Chondrocyte (in vitro differentiated cells): ENCODE measurements around the gene PRDM7. TPM values are rescaled to one million over a fixed set of nuclear protein-coding genes. Genes with fewer than 3 reads are reported as not detected.
A peak's percentile ranks its signal among the peaks of the same experiment; 100 is the strongest.

ENCODE experiments used
- DNase-seq: peaks from one replicate; pipeline ENCODE4 v3.0.0; 2021; ENCODE audit warnings: mixed read lengths, low spot score
- H3K27ac Mint-ChIP-seq: one replicate; pipeline ENCODE4 v1.8.0; 2021; ENCODE audit warnings: mild to moderate bottlenecking, moderate library complexity, mixed read lengths; ENCODE audit not compliant: unreplicated experiment
- H3K27me3 Mint-ChIP-seq: 2 replicates; pipeline ENCODE4 v1.8.0; 2021; ENCODE audit warnings: low read depth, mixed read lengths
- H3K36me3 Mint-ChIP-seq: 2 replicates; pipeline ENCODE4 v1.8.0; 2021; ENCODE audit warnings: low read depth, mixed read lengths
- H3K4me1 Mint-ChIP-seq: 2 replicates; pipeline ENCODE4 v1.8.0; 2021; ENCODE audit warnings: low read depth, mild to moderate bottlenecking, mixed read lengths
- H3K4me3 Mint-ChIP-seq: one replicate; pipeline ENCODE4 v1.8.0; 2021; ENCODE audit warnings: mild to moderate bottlenecking, moderate library complexity, mixed read lengths; ENCODE audit not compliant: unreplicated experiment
- H3K9me3 Mint-ChIP-seq: 2 replicates; pipeline ENCODE4 v1.8.0; 2021; ENCODE audit warnings: low read depth, mixed read lengths
- total RNA-seq: library from RNA; stranded (reverse); gene quantifications from 3 replicates; pipeline ENCODE4 v1.2.1, GENCODE V29; 2021
- TF ChIP-seq, protein P1 (sequence below): fragments of 200-600 bp; sonication (generic); IDR thresholded peaks from 2 replicates; pipeline ENCODE4 v1.5.0; 2021; ENCODE audit warnings: antibody characterized with exemption, mild to moderate bottlenecking, moderate library complexity

Gene PRDM7
- total RNA-seq, 1 donor from 2014 or later: not detected

DNA sequence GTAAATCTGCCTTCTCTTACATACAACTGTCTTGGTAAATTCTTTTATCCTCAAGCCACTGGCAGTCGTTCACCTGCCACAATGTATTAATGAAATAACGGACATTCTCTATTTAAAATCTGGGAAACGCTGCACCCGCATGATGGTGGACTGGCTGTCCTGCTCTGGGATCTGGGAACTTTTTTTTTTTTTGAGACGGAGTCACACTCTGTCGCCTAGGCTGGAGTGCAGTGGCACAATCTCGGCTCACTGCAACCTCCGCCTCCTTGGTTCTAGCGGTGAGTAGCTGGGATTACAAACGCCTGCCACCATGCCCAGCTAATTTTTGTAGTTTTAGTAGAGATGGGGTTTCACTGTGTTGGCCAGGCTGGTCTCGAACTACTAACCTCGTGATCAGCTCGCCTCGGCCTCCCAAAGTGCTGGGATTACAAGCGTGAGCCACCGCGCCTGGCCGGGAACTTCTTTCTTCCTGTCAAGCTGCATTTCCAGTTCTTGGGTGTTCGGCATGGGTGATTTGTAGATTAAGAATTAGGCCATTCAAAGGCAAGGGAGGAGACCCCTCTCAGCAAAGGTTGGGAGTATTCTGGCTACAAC lies 28.3 kb downstream of the PRDM7 start:
- Mint-ChIP-seq H3K9me3 (peaks cover 8% of the 10 kb centered on the region), H3K27me3 (no peaks in the 10 kb centered on the region), H3K27ac (no peak overlapping the region), H3K4me3 (no peak overlapping the region), H3K36me3 (peaks cover 2% of the 10 kb centered on the region), H3K4me1 (peaks cover 14% of the 10 kb centered on the region)
- no peak for DNase-seq
- TF ChIP-seq, protein P1, sequence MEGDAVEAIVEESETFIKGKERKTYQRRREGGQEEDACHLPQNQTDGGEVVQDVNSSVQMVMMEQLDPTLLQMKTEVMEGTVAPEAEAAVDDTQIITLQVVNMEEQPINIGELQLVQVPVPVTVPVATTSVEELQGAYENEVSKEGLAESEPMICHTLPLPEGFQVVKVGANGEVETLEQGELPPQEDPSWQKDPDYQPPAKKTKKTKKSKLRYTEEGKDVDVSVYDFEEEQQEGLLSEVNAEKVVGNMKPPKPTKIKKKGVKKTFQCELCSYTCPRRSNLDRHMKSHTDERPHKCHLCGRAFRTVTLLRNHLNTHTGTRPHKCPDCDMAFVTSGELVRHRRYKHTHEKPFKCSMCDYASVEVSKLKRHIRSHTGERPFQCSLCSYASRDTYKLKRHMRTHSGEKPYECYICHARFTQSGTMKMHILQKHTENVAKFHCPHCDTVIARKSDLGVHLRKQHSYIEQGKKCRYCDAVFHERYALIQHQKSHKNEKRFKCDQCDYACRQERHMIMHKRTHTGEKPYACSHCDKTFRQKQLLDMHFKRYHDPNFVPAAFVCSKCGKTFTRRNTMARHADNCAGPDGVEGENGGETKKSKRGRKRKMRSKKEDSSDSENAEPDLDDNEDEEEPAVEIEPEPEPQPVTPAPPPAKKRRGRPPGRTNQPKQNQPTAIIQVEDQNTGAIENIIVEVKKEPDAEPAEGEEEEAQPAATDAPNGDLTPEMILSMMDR: no peak

DNA sequence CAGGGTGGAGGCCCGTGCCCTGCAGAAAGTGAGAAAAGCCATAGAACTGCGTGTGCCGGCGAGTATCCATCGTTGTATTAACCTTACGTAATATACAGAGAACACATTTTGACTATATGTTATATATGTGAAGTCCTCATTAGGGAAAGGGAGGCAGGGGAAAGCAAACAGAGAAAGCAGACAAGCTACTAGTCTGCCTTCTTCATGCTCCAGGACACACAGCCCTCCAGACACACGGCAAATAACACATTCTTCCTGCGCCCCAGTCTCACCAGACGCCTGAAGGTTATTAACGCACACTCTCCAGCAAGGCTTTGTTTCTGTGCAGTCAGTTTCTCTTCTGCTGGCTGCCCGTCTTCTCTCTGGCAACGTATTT lies 28.8 kb downstream of the PRDM7 start:
- DNase-seq: no peak
- TF ChIP-seq, protein P1: no peak
- H3K27ac Mint-ChIP-seq: no peak overlapping the region

DNA sequence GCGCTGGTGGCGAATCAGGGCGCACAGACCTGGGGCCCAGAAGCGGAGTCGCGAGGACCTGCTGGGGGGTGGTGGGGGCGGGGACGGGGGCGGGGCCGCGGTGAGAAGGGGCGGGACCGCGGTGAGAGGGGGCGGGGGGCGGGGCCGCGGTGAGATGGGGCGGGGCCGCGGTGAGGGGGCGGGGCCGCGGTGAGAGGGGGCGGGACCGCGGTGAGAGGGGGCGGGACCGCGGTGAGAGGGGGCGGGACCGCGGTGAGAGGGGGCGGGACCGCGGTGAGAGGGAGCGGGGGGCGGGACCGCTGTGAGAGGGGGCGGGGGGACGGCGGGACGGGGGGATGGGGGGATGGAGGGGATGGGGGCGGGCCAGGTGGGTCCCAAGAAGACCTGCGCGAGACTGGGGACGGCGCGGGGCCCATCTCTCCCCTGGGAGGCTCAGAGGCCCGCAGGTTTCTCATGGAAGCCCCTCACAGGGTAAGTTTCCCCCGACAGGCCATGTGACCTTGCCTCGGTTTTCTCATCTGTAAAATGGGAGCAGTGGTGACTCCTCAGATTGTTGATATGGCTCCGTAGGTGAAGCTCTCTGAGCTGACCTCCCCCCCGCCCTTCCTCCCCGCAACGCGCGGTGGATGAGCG lies 29.3 kb downstream of the PRDM7 start:
- H3K4me3 Mint-ChIP-seq: no peak overlapping the region
- peaks cover 14% of the 10 kb centered on the region for H3K4me1 Mint-ChIP-seq
- TF ChIP-seq, protein P1: no peak
- H3K27ac Mint-ChIP-seq: no peak overlapping the region
- H3K9me3 Mint-ChIP-seq: no peaks in the 10 kb centered on the region
- H3K27me3 Mint-ChIP-seq: no peaks in the 10 kb centered on the region
- no peak for DNase-seq
- peaks cover 4% of the 10 kb centered on the region for H3K36me3 Mint-ChIP-seq

More for the DNA sequence above, 28.8 kb downstream of the PRDM7 start:
- peaks cover 5% of the 10 kb centered on the region for H3K9me3 Mint-ChIP-seq
- no peak overlapping the region for H3K4me3 Mint-ChIP-seq
- H3K4me1 Mint-ChIP-seq: peaks cover 14% of the 10 kb centered on the region
- H3K27me3 Mint-ChIP-seq: no peaks in the 10 kb centered on the region
- peaks cover 6% of the 10 kb centered on the region for H3K36me3 Mint-ChIP-seq

DNA sequence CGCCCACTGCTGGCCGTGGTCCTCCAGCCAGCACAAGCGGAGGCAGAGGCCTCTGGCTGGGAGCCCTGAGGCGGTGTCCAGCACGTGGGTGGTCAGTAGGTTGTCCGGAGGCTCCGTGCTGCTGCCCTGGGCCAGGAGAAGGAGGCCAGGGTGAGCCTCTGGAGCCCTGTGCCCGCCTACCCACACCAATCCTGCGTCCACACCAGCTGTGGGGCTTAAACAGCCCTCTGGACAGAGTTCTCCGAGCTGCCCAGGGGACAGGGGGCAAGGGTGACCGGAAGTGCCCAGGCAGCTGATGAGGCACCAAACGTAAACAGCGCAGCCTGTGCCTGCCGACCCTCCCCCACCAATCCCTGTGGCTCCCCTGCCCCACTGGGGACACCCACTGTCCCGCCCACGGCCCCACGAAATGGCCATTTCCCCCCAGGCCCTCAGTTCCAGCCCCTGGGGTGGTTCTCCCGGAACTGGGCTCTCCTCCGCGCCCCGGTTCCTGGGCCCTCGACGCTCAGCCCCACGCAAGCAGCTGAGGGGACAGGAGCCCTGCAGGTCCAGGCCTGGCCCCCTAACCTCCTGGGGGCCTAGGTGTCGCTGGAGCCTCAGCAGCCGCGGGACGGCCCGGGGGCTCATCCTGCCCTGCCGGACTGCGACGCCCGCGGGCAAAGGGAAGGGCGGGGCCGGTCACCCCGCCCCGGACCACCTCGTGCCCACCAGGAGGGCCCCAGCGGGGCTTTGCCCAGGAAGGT lies 30.0 kb downstream of the PRDM7 start:
- Mint-ChIP-seq H3K4me1 (peaks cover 14% of the 10 kb centered on the region), H3K36me3 (peaks cover 4% of the 10 kb centered on the region), H3K27me3 (no peaks in the 10 kb centered on the region), H3K4me3 (peak overlapping the region; percentile 36), H3K9me3 (no peaks in the 10 kb centered on the region), H3K27ac (no peak overlapping the region)
- no peak for DNase-seq
- TF ChIP-seq, protein P1: no peak

DNA sequence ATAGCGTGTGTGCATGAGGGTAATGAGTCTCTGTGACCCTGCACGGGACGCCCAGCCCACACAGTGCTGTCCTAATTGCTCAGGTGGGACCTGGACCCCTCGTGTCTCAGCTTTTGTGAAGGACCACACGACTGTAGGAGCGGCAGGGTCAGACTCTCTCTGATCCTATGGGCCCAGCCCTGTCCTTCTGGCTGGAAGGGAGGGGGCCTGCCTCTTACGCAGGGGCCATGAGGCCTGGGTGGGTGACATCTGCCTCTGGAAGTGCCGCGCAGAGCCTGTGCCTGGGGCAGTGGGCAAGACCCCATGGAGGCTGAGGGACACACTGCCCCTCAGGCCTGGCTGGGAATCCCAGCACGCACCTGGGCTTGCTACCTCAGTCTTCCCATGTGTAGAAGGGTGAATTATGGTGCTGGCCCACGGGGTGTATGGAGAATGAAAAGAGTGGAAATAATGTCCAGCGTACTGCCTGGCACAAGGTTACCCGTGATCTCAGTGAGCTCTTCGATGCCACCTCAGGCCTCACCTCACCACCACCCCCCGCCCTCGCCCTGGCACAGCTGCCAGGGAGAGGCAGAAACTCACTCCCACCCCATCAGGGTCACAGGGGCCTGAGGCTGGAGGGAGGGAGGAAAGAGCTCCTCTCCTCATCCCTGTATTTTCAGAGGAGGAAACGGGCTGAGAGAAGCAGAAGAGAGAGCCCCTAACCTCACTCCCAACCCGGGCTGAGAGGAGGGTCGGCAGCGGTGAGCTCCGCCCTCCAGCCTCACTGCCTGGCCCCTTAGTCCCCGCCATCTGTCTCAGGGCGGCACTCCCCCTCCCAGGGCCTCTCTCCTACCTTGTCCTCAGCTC lies 30.8 kb downstream of the PRDM7 start:
- no peak for DNase-seq
- Mint-ChIP-seq H3K4me1 (peaks cover 14% of the 10 kb centered on the region), H3K27me3 (no peaks in the 10 kb centered on the region), H3K9me3 (no peaks in the 10 kb centered on the region), H3K36me3 (peaks cover 4% of the 10 kb centered on the region), H3K4me3 (peak overlapping the region; percentile 44), H3K27ac (no peak overlapping the region)
- TF ChIP-seq, protein P1: no peak
